Coronary artery (tissue), 2 donors: ENCODE measurements around the gene UBE2Z.
"Not testable (repeated sequence)": the region's sequence is repeated elsewhere in the genome, so short reads cannot be mapped to it uniquely, and the experiment has no call there.

Source experiments
- DNase-seq: peaks from one replicate; pipeline ENCODE4 v3.0.0-alpha.2; 2017; ENCODE audit warnings: low spot score
- H3K27ac ChIP-seq, 2 donors: fragments of 200-600 bp; sonication (generic); one replicate each; pipeline ENCODE4 v1.5.1; 2016 to 2019
- H3K4me3 ChIP-seq: fragments of 200-600 bp; sonication (generic); 2 replicates; pipeline ENCODE4 v1.5.1; 2016; ENCODE audit warnings: mild to moderate bottlenecking, moderate library complexity
- TF ChIP-seq, protein P1 (sequence below): fragments of 200-600 bp; sonication (generic); IDR thresholded peaks from one replicate; pipeline ENCODE4 v1.5.1; 2019; ENCODE audit warnings: antibody characterized with exemption

UBE2Z gene

GRCh38 chr17:48871551-48872351, 36.5 kb upstream of the UBE2Z start:
- peak overlapping the region in 1 of 2 donors; percentile 42 for H3K27ac ChIP-seq
- DNase-seq = no peak

GRCh38 chr17:48872409-48872808, 35.8 kb upstream of the UBE2Z start:
- DNase-seq, H3K4me3 ChIP-seq: not testable (repeated sequence)
- H3K27ac ChIP-seq = peak overlapping the region in 1 of 2 donors; percentile 42

More at GRCh38 chr17:48871551-48872351, 36.5 kb upstream of the UBE2Z start:
- no peak overlapping the region for H3K4me3 ChIP-seq
- TF ChIP-seq, protein P1, sequence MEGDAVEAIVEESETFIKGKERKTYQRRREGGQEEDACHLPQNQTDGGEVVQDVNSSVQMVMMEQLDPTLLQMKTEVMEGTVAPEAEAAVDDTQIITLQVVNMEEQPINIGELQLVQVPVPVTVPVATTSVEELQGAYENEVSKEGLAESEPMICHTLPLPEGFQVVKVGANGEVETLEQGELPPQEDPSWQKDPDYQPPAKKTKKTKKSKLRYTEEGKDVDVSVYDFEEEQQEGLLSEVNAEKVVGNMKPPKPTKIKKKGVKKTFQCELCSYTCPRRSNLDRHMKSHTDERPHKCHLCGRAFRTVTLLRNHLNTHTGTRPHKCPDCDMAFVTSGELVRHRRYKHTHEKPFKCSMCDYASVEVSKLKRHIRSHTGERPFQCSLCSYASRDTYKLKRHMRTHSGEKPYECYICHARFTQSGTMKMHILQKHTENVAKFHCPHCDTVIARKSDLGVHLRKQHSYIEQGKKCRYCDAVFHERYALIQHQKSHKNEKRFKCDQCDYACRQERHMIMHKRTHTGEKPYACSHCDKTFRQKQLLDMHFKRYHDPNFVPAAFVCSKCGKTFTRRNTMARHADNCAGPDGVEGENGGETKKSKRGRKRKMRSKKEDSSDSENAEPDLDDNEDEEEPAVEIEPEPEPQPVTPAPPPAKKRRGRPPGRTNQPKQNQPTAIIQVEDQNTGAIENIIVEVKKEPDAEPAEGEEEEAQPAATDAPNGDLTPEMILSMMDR = no peak

DNA sequence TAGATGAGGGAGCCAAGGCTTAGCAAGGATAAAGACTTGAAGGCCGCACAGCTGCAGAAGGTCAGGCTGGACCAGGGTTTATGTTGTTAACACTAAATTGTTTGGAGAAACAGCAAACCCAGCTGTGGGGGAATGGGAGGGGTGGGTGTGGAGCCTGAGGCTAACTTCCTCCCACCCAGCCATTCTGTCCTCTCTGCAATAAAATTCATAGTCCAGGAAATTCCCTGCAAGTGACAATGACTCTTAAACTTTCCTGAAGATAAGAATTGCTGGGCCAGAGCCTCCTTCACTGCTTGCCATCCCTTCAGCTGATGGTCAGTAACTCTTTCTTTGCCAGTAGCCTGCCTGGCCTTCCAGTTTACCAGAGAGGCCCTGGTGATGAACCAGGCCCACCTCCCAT, 35.0 kb upstream of the UBE2Z start:
- no peak for DNase-seq
- no peak overlapping the region for H3K4me3 ChIP-seq
- H3K27ac ChIP-seq = peak overlapping the region in 1 of 2 donors; percentile 36
- TF ChIP-seq, protein P1 = no peak

GRCh38 chr17:48873696-48874443, 34.3 kb upstream of the UBE2Z start:
- Histone ChIP-seq H3K4me3 (no peak overlapping the region), H3K27ac (peak overlapping the region in 1 of 2 donors; percentile 36)
- no peak for DNase-seq
- TF ChIP-seq, protein P1 = no peak

DNA sequence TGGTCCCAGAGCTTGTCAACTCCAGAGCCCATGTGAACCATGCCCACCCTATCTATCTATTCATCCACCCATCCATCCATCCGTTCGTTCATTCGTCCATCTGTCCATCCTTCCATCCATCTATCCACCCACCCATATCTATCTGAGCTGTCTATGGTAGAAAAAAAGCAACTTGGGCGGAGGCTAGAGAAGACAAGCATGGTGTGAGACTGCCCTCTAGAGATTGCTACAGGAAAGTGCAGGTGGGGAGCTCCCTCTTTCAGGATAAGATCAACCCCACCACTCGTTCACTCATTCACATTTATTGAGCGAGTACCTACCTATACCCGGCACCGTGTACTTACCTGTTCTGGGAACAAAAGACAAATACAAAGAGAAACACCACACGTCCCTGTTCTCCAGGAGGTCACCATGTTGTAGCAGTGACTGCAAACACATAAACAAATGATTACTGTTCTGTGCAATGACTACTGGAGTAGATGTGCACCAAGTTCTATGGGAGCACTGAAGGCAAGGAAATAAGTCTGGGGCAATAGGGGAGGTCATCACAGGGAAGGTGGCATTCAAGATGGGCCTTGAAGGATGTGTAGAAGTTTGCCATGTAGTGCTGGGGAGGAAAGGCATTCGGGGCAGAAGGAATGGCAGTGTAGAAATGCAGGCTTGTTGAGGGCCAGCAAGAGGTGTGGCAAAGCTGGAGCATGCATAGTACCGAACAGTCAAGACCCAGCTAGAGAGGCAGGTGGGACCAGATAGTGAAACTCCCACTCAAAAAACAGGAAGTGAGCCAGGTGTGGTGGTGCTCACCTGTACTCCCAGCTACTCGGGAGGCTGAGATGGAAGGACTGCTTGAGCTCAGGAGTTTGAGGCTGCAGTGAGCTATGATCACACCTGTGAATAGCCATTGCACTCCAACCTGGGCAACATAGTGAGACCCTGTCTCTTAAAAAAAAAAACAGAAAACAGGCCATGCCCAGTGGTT, 29.0 kb upstream of the UBE2Z start:
- TF ChIP-seq, protein P1 = peak; percentile 89
- no peak for DNase-seq

DNA sequence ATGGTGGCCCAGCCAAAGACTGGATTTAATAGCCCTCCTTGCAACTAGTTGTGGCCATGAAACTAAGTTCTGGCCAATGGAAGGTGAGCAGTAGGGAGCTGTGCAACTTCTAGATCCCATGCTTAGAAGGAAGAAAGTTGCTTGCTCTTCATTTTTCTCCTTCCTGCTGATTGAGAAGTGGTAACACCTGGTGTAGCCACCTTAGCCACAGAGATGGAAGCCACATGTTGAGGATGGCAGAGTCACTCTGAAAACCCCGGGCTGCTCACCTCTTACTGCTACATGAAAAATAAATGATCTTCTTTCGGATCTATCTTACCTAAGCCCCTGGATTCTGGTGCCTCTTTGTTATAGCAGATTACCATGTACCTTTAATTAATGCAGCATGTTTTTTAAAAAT, 25.9 kb upstream of the UBE2Z start:
- TF ChIP-seq, protein P1 = no peak
- H3K4me3 ChIP-seq = no peak overlapping the region
- H3K27ac ChIP-seq = no peak overlapping the region
- DNase-seq = no peak

More for the DNA sequence above, 29.0 kb upstream of the UBE2Z start:
- Histone ChIP-seq H3K4me3 (no peak overlapping the region), H3K27ac (no peak overlapping the region)

DNA sequence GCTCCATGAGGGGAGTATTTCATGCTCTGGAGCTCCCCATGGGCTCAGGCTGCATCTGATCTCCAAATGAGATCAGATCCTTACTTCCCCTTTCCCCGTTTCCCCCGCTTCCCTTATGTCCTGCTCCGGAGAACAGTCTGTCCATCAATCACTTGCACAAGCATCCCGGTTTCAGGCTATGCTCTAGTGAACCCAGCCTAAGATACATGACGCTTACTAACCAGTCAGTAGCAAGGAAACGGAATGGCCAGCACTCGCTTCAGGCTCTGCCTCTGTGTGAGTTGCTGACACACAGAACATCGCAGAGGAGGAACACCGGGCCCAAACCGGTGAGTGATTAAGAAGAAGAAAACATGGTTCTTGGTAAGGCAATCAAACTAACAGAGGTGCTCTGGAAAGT, 25.0 kb upstream of the UBE2Z start:
- no peak for DNase-seq
- TF ChIP-seq, protein P1 = no peak
- no peak overlapping the region for H3K27ac ChIP-seq
- no peak overlapping the region for H3K4me3 ChIP-seq
